Lower lobe of right lung (tissue), 2 donors: ENCODE measurements around the gene CTU2. TPM values are rescaled to one million over a fixed set of nuclear protein-coding genes. Genes with fewer than 3 reads are reported as not detected.

Experiments
- ATAC-seq, 2 donors: fragments of 200-7000 bp; cut with Tn5 transposase; one replicate each; pipeline ENCODE4 v1.9.1; 2020 to 2022; ENCODE audit warnings: mild to moderate bottlenecking in 2 of 2, moderate library complexity in 2 of 2
- DNase-seq: peaks from one replicate; pipeline ENCODE4 v3.0.0-alpha.2; 2020
- H3K27ac ChIP-seq: fragments of 200-600 bp; one replicate; pipeline ENCODE4 v1.8.0; 2022
- H3K27me3 ChIP-seq: fragments of 200-600 bp; one replicate; pipeline ENCODE4 v1.8.0; 2022; ENCODE audit warnings: low read depth
- H3K36me3 ChIP-seq: fragments of 200-600 bp; one replicate; pipeline ENCODE4 v1.8.0; 2022; ENCODE audit warnings: mild to moderate bottlenecking
- H3K4me1 ChIP-seq: fragments of 200-600 bp; one replicate; pipeline ENCODE4 v1.8.0; 2022
- H3K4me3 ChIP-seq: fragments of 200-600 bp; one replicate; pipeline ENCODE4 v1.8.0; 2022; ENCODE audit warnings: mild to moderate bottlenecking
- H3K9me3 ChIP-seq: fragments of 200-600 bp; one replicate; pipeline ENCODE4 v1.8.0; 2022
- CTCF ChIP-seq: fragments of 200-600 bp; IDR thresholded peaks from one replicate; pipeline ENCODE4 v1.8.0; 2022; ENCODE audit warnings: antibody characterized with exemption, mild to moderate bottlenecking
- intact Hi-C: fragments of 100-400 bp; cut with DNase I; formaldehyde crosslinking; loops from one replicate; pipeline ENCODE4 v1.11.0; 2022
- total RNA-seq: library from RNA; stranded (reverse); fragmentation: NEBNext Ultra II Directional; extraction: Animal tissue kit (Norgen Biotek cat#: 25700); gene quantifications from one replicate; pipeline ENCODE4 v1.2.1, GENCODE V29; 2021
- donor health status: DM: no; HTN: yes; CAD: no; lungs with severe emphysema.

CTU2 gene
- total RNA-seq, 1 donor from 2014 or later = 14.5 TPM

- Histone ChIP-seq H3K4me1 (peaks cover 18% of the 10 kb centered on the region), H3K27me3 (peaks cover 25% of the 10 kb centered on the region), H3K27ac (no peak overlapping the region), H3K4me3 (no peak overlapping the region), H3K36me3 (peaks cover 17% of the 10 kb centered on the region), H3K9me3 (no peaks in the 10 kb centered on the region)
- intact Hi-C loops = no loop called here
- no peak for TF ChIP-seq CTCF
- ATAC-seq (no peak), DNase-seq (no peak)
These were observed 28.6 kb upstream of the CTU2 start for GRCh38 chr16:88677721-88678120.

- Histone ChIP-seq H3K27ac (no peak overlapping the region), H3K9me3 (no peaks in the 10 kb centered on the region), H3K36me3 (peaks cover 17% of the 10 kb centered on the region), H3K27me3 (peaks cover 25% of the 10 kb centered on the region), H3K4me3 (no peak overlapping the region), H3K4me1 (peaks cover 18% of the 10 kb centered on the region)
- intact Hi-C loops = no loop called here
- DNase-seq (peak; percentile 43), ATAC-seq (no peak)
- no peak for TF ChIP-seq CTCF
These were observed 27.9 kb upstream of the CTU2 start for GRCh38 chr16:88678224-88678979.

GRCh38 chr16:88680554-88681083, 25.7 kb upstream of the CTU2 start:
- intact Hi-C loops = no loop called here
- Histone ChIP-seq H3K27me3 (peaks cover 41% of the 10 kb centered on the region), H3K4me1 (peaks cover 31% of the 10 kb centered on the region), H3K36me3 (peaks cover 17% of the 10 kb centered on the region), H3K9me3 (no peaks in the 10 kb centered on the region), H3K27ac (no peak overlapping the region), H3K4me3 (no peak overlapping the region)
- DNase-seq (no peak), ATAC-seq (no peak)
- no peak for TF ChIP-seq CTCF

GRCh38 chr16:88681084-88681680, 25.1 kb upstream of the CTU2 start:
- H3K4me1 ChIP-seq = peaks cover 37% of the 10 kb centered on the region
- ATAC-seq = peak; percentile 34 to 41
- TF ChIP-seq CTCF = peak; percentile 35

GRCh38 chr16:88681709-88682451, 24.4 kb upstream of the CTU2 start:
- H3K4me3 ChIP-seq = peak overlapping the region; percentile 22
- H3K9me3 ChIP-seq = no peaks in the 10 kb centered on the region
- peaks cover 44% of the 10 kb centered on the region for H3K4me1 ChIP-seq
- peaks cover 13% of the 10 kb centered on the region for H3K36me3 ChIP-seq
- H3K27ac ChIP-seq = peak overlapping the region; percentile 79
- ATAC-seq (peak; percentile 11 to 46), DNase-seq (peak; percentile 88)
- no peak for TF ChIP-seq CTCF
- peaks cover 49% of the 10 kb centered on the region for H3K27me3 ChIP-seq
- intact Hi-C loops = no loop called here

More at GRCh38 chr16:88681084-88681680, 25.1 kb upstream of the CTU2 start:
- H3K36me3 ChIP-seq = peaks cover 13% of the 10 kb centered on the region
- peaks cover 46% of the 10 kb centered on the region for H3K27me3 ChIP-seq
- H3K9me3 ChIP-seq = no peaks in the 10 kb centered on the region
- intact Hi-C loops = no loop called here
- peak overlapping the region; percentile 59 for H3K27ac ChIP-seq
- DNase-seq = peak; percentile 61
- no peak overlapping the region for H3K4me3 ChIP-seq
